GM06990 (cell line): ENCODE measurements around the gene SLC43A1.
A peak's percentile ranks its signal among the peaks of the same experiment; 100 is the strongest.

Source experiments
- DNase-seq: peaks from one replicate; pipeline ENCODE4 v3.0.0-alpha.2; 2011; ENCODE audit not compliant: insufficient read length; ENCODE audit errors: extremely low read depth
- H3K27me3 ChIP-seq: replicated peaks from 2 replicates; pipeline ENCODE4 v1.6.0; 2011; ENCODE audit warnings: low read length; ENCODE audit not compliant: control insufficient read depth, insufficient read depth
- H3K36me3 ChIP-seq: 2 replicates; pipeline ENCODE4 v1.5.1; 2011; ENCODE audit warnings: low read length; ENCODE audit not compliant: control insufficient read depth, insufficient read depth
- H3K4me3 ChIP-seq: replicated peaks from 2 replicates; pipeline ENCODE4 v1.5.1; 2011; ENCODE audit warnings: low read depth, mild to moderate bottlenecking, control low read depth, low read length
- TF ChIP-seq, protein P1 (sequence below): IDR thresholded peaks from 2 replicates; pipeline ENCODE4 v1.5.1; 2011; ENCODE audit warnings: low read length, control low read depth, mild to moderate bottlenecking, inconsistent platforms; ENCODE audit not compliant: insufficient read depth, poor library complexity, severe bottlenecking

Gene SLC43A1

DNA sequence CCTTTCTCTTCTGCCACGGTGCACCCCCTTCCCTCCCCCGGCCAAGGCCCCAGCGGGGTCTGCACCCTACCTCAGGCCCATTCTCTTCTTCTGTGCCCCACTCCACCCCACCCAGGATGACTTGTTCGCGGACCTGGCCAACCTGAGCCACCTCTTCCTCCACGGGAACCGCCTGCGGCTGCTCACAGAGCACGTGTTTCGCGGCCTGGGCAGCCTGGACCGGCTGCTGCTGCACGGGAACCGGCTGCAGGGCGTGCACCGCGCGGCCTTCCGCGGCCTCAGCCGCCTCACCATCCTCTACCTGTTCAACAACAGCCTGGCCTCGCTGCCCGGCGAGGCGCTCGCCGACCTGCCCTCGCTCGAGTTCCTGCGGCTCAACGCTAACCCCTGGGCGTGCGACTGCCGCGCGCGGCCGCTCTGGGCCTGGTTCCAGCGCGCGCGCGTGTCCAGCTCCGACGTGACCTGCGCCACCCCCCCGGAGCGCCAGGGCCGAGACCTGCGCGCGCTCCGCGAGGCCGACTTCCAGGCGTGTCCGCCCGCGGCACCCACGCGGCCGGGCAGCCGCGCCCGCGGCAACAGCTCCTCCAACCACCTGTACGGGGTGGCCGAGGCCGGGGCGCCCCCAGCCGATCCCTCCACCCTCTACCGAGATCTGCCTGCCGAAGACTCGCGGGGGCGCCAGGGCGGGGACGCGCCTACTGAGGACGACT, 39.3 kb downstream of the SLC43A1 start:
- Histone ChIP-seq H3K4me3 (peak overlapping the region; percentile 50), H3K36me3 (no peaks in the 10 kb centered on the region), H3K27me3 (no peaks in the 10 kb centered on the region)
- DNase-seq, result peak; percentile 70
- TF ChIP-seq, protein P1, sequence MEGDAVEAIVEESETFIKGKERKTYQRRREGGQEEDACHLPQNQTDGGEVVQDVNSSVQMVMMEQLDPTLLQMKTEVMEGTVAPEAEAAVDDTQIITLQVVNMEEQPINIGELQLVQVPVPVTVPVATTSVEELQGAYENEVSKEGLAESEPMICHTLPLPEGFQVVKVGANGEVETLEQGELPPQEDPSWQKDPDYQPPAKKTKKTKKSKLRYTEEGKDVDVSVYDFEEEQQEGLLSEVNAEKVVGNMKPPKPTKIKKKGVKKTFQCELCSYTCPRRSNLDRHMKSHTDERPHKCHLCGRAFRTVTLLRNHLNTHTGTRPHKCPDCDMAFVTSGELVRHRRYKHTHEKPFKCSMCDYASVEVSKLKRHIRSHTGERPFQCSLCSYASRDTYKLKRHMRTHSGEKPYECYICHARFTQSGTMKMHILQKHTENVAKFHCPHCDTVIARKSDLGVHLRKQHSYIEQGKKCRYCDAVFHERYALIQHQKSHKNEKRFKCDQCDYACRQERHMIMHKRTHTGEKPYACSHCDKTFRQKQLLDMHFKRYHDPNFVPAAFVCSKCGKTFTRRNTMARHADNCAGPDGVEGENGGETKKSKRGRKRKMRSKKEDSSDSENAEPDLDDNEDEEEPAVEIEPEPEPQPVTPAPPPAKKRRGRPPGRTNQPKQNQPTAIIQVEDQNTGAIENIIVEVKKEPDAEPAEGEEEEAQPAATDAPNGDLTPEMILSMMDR, result no peak

DNA sequence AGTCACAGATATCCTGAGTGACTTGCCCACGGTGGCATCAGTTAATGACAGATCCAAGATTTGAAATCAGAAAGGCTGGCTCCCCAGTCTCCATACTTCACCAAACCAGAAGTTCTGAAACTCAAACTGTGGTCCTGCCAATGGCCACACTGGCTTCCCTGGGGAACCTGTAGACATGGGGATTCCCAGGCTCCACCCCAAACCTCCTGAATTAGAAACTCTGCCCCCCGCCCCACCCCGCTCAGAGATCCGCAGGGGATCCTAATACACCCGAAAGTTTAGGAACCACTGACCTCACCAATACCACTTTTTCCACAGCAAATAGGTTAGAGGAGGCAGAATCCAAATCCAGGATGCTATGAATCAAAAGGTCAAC, 39.8 kb downstream of the SLC43A1 start:
- Histone ChIP-seq H3K27me3 (no peaks in the 10 kb centered on the region), H3K4me3 (no peak overlapping the region), H3K36me3 (no peaks in the 10 kb centered on the region)
- TF ChIP-seq, protein P1, result no peak
- DNase-seq, result no peak

DNA sequence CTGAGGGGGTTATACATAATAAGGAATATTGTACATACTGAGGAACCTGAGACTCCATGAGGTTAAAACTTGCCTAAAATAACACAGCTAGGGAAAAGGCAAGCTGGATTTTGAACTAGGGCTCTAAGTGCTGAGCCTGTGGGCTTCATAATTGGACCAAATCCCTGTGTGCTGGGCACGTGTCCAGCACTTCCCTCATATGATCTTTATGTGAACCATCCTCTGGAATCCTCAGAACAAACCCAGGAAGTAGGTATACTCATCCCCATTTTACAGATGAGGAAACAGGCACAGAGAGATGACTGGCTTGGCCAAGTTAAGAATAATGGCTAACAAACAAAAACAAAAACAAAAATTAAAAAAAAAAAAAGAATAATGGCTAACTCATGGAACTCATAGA, 40.3 kb downstream of the SLC43A1 start:
- H3K27me3 ChIP-seq, result no peaks in the 10 kb centered on the region
- no peak for DNase-seq
- TF ChIP-seq, protein P1, result no peak
- H3K36me3 ChIP-seq, result no peaks in the 10 kb centered on the region
- H3K4me3 ChIP-seq, result no peak overlapping the region

DNA sequence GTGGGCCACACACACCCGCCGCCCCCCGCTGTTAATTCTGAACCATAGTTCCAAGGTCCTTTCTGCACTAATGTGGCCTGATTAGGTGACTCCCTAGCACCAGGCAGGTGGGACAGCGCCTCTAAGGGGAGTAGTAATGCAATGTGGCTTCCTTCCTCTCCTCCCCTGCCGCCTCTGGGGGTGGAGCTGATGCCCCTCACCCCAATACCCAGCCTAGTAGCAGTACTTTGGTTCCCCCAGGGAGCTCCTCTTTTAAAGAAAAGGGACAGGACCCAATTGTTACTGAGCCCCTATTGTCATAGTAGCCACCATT, 40.7 kb downstream of the SLC43A1 start:
- H3K36me3 ChIP-seq, result no peaks in the 10 kb centered on the region
- TF ChIP-seq, protein P1, result no peak
- no peaks in the 10 kb centered on the region for H3K27me3 ChIP-seq
- H3K4me3 ChIP-seq, result no peak overlapping the region
- no peak for DNase-seq

DNA sequence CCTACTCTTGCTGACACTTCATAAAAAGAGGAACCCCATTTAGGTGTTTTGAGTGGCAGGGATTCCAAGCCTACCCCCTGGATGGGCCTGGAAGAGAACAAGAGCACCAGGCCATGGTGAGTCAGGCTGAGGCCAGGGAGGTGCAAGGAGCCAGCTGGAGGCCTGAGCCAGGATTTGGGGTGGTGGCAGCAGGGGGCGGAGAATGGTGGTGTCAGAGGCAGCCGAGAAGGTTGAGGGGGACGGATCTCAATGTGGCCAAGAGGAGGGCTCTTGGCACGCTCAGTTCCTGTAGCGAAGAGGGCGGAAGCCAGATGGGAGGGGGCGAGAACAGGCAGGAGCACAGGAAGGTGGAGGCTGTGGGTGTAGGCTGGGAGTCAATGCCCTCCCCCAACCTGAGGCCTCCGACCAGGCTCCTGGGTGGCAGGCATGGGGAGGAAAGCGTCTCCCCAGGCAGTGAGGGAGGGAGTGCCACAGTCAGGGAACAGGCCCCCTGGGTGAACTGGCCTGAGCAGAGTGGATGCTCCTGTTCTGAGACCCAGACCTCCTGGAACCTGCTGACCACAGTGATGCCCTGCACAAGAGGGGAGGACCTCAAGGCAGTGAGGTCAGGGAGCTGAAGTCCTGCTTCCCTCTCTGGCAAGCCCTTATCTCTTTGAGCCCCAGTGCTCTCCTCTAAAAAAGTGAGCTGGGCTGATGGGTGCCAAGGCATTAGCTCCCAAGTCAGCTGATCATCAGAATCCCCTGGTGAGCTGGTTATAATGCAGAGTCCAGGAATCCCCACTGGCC, 41.3 kb downstream of the SLC43A1 start:
- Histone ChIP-seq H3K36me3 (no peaks in the 10 kb centered on the region), H3K27me3 (no peaks in the 10 kb centered on the region), H3K4me3 (no peak overlapping the region)
- peak; percentile 44 for DNase-seq
- TF ChIP-seq, protein P1, result no peak
